Measurements from ENCODE around the gene C1orf116.

GRCh38 chr1:207029701-207030521 lies 2.6 kb downstream of the C1orf116 start:
- TF ChIP-seq POLR2A (IDR thresholded peaks at IDR 0.05) (peak in 2 of 4 donors; percentile 30 to 63), POLR2AphosphoS5 (IDR thresholded peaks at IDR 0.05) (no peak), CTCF (IDR thresholded peaks at IDR 0.05) (no peak)
